ENCODE measurements around the gene INTS11. TPM values are rescaled to one million over a fixed set of nuclear protein-coding genes. Genes with fewer than 3 reads are reported as not detected.
A peak's percentile ranks its signal among the peaks of the same experiment; 100 is the strongest.

INTS11 gene
- polyA plus RNA-seq, 10 donors = 60.2 to 107 (median 73.9) TPM

- no peak for DNase-seq
Observed at GRCh38 chr1:1314678-1315335, 9.7 kb downstream of the INTS11 start.

- DNase-seq = no peak
Observed at GRCh38 chr1:1314237-1314586, 10.2 kb downstream of the INTS11 start.

- DNase-seq = no peak
Observed at GRCh38 chr1:1313500-1314236, 10.8 kb downstream of the INTS11 start.

GRCh38 chr1:1312450-1313314 is 11.8 kb downstream of the INTS11 start:
- DNase-seq = no peak

GRCh38 chr1:1311107-1312104 is 13.1 kb downstream of the INTS11 start:
- no peak for DNase-seq

- DNase-seq = no peak
Observed at GRCh38 chr1:1310476-1311053, 13.9 kb downstream of the INTS11 start.

- DNase-seq = no peak
Observed at GRCh38 chr1:1310109-1310385, 14.4 kb downstream of the INTS11 start.

- DNase-seq = peak in 1 of 3 donors; percentile 38
Observed at GRCh38 chr1:1309251-1310108, 15.0 kb downstream of the INTS11 start.

GRCh38 chr1:1308756-1309250 is 15.7 kb downstream of the INTS11 start:
- DNase-seq = no peak

GRCh38 chr1:1307923-1308755 is 16.3 kb downstream of the INTS11 start, which contains the start of the genes ACAP3 and PUSL1:
Gene ACAP3 (minus strand): TSS chr1:1307930. CDS start chr1:1307815, 115 bp downstream.
Gene PUSL1 (plus strand): TSS chr1:1308597. CDS start chr1:1308644, 47 bp downstream.
- peak; percentile 92 to 98 (median 95) for DNase-seq

GRCh38 chr1:1307261-1307922 is 17.1 kb downstream of the INTS11 start:
- DNase-seq = peak in 1 of 3 donors; percentile 58

- peak in 1 of 3 donors; percentile 51 for DNase-seq
Observed at GRCh38 chr1:1306661-1307260, 17.7 kb downstream of the INTS11 start.

- DNase-seq = no peak
Observed at GRCh38 chr1:1306070-1306660, 18.3 kb downstream of the INTS11 start.

GRCh38 chr1:1305300-1306069 is 19.0 kb downstream of the INTS11 start:
- DNase-seq = peak; percentile 62 to 84 (median 64)

GRCh38 chr1:1304331-1305299 is 19.8 kb downstream of the INTS11 start:
- DNase-seq = peak; percentile 57 to 79 (median 69)
